GM19351 (cell line): ENCODE data around the gene SCRN2.

Experiments used
- ATAC-seq: cut with Tn5 transposase; IDR thresholded peaks from one replicate; pipeline ENCODE4 v1.9.1; 2021; ENCODE audit warnings: mild to moderate bottlenecking, moderate library complexity; ENCODE audit not compliant: unreplicated experiment

Gene SCRN2

DNA sequence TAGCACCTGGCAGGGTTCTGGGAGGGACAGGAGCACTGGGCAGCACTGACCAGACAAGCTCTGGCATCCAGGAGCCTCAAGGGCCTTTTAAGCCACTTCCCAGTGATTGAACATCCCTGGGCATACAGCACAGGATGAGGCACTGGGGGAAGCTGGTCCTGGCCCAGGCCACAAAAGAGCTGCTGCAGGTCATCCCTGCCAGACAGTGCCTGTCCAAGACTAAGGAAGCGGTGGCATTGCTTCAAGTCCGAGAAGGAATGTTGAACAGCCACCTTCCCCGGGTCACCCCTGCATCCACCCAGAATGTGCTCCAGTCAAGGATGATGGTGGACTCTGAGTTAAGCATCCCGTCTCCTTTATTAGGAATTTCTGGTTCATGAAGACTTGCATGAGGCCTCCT is 18.3 kb downstream of the SCRN2 start:
- ATAC-seq = no peak

DNA sequence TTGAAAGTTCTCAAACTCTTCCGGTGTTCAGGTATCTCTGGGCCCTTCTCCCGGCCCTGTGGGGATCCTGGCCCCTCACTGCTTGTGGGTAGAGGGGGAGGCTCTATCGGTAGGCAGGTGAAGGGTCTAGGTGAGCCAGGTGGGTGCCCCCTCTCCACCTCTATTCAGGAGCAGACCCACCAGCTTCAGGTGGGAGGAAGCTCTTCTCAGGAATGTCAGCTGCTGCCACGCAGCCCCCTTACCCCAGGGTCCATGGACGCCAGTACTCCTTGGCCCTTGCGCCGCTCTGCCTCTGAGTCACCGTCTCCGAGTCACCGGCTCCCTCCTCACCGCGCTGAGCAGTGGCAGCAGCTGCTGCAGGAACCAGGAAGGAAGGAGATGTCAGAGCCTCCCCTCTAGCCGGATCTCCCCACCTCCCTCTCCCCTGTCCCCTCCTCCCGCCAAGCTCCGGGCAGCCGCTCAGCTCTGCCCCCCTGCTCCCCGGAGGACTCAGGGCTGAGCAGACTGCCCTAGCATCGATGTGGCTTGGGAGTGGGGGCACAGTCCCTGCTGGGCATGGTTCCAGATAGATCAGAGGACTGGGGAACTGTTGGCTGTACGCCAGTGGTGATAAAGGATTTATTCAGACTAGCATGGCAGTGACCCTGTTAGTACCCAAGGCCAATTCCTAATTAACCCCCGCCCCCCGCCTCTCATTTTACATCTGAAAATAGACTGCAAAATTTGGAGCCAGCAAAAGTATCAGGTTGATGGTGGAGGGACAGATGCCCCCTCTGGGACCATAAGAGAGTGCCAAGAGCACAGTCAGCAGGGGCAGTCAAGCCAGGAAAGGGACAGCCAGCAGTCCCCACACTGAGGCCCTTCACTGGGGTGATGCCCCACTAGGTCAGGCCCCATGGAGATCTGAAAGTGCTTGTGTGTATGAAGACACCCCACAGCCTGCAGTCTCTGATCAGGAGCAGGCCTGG is 19.4 kb downstream of the SCRN2 start, which contains the start of gene OSBPL7:
Gene OSBPL7 (minus strand): TSS at position 371 of the 968 bp plus-strand sequence. CDS start 1,516 bp downstream, outside the sequence.
- ATAC-seq = peak; percentile 69

DNA sequence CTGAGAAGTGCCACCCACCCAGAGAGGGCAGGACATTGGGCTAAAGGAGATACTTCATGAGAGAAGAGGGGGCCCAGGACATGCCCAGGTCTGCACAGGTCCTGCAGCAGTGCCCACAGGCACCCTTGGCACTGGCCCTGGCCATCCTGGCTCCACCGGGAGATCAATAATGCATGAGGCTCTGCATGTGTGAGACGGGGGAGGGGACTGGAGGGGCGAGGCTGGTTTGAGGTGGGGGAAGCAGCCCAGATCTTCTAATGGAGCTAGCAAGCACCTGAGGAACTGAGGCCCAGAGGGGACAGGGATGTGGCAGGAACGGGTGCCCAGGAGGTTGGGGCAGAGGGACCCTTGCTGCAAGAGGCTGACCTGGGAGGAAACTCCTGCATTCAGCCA is 20.0 kb downstream of the SCRN2 start:
- ATAC-seq = no peak

DNA sequence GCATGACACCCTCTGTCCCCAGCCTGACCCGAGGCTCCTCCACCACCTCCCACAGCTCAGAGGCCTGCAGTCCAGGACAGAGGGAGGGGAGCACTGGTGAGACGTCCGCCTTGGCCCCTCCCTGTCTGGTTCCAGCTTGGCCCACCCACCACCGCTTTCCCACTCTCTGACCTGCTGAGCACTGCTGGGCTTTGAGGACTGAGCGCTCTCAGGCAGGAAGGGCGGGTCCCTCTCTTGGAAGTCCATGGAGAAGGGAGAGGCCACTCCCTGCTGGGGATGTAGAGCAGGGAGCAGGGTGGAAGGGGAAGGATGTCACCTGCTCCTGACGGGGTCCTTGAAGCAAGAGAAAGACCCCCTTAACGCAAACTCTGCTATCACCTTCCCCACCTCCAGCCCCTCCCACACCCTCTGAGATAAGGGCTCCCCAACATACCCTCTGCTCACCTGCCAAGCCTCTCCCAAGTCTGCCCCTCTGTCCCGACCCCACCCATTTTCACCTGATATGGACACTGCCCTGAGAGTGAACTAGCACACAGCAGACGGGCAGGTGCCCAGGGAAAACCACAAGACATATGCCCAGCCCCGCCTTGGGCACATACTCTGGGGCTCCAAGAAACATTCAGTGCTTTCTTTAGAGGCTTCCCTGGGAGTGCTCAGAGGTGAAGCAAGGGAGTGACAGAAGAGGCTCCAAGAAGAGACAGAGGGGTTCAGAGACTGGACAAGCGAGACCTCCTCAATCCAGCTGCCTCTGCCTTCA is 20.9 kb downstream of the SCRN2 start:
- ATAC-seq = no peak

DNA sequence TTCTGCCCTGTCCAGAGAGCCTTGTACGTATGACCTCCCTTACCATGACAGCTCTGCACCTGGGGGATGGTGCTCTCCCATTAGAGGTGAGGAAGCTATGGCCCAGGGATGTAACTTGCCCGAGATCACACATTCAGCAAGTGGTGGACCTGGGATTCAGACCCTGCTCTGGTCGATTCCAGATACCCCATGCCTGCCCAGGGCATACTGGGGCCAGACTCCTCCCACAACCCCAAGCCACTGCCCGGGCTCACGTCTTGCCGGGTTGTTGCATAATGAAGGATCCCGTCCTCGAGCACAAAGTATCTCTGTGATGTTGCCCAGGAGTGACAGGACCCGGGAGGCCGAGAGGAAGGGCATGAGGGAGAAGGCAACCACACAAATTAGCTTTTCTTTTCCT is 21.6 kb downstream of the SCRN2 start:
- ATAC-seq = no peak

DNA sequence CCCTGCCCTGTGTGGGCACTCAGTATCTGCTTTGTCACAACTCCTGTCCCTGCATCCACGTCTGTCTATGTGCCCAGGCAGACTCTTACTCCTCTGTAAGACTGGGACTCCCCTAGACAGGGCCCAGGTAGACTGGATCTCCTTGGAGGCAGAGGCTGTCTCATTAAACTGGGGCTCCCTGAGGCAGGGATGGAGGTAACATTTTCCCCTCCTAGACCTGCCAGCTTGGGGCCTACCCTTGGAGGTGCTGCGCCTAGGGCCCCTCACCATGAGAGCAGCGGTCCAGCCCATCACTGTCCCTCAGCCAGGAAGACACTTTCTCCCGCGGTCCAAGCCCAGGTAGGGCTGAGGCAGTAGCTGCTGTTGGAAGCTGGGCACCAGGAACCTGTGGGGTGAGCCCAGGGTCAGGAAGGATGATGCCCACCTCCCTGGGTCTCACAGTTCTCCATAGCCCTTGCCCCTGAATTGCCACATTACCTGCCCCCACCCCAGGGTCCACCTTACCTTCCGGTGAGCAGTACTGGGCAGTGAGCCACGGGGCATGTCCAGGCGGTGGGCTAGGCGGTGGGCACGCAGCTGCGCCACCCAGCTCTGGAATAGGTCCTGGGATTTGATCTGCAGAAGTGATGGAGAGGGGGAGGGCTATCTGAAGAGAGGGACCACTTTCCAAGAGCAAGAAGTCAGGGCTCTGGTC is 22.9 kb downstream of the SCRN2 start:
- ATAC-seq = no peak

DNA sequence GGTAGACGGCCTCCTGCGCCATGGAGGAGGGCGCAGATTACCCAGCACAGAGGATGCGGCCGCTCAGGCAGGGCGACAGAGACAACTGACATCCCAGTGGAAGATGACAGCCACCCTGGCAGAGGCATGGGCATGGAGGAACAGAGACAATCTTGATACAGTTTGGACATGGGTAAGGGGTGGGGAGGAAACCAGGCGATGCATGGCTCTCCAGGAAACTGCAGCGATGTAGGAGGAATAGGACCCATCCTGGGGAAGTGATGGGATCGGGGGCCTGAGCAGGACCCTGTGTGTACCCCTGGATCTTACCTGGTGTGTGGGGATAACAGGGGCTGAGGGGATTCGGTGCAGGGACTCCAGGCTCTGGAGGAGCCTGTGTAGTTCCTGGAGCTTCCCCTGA is 24.1 kb downstream of the SCRN2 start:
- ATAC-seq = no peak

DNA sequence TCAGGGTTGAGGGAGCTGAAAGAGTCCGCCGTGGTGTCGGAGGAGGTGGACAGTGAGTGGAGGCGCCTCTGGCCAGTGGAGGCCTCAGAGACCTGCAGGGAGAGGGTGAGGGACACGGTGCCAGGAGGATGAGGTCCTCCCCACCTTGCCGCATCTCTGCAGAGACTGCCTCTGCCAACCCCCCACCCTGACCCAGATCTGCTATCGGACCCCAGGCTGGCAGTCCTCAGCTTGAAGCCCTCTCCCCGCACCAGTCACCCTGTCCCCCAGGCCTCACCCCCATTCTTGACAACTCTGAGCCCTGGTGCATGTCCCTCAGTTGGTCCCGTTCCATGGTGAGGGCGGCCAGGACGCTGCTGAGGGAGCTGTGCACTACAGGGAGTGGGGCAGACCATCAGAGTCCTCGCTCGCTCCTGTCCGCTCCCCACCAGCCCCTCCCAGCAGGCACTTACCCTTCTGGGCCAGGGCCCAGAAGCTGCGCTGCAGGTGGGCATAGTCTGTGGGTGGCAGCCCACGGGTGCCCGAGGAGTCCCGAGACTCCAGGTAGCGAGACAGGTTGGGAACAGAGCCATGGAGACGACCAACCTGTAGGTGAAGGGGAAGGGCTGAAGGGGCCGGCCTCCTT is 24.9 kb downstream of the SCRN2 start:
- no peak for ATAC-seq

DNA sequence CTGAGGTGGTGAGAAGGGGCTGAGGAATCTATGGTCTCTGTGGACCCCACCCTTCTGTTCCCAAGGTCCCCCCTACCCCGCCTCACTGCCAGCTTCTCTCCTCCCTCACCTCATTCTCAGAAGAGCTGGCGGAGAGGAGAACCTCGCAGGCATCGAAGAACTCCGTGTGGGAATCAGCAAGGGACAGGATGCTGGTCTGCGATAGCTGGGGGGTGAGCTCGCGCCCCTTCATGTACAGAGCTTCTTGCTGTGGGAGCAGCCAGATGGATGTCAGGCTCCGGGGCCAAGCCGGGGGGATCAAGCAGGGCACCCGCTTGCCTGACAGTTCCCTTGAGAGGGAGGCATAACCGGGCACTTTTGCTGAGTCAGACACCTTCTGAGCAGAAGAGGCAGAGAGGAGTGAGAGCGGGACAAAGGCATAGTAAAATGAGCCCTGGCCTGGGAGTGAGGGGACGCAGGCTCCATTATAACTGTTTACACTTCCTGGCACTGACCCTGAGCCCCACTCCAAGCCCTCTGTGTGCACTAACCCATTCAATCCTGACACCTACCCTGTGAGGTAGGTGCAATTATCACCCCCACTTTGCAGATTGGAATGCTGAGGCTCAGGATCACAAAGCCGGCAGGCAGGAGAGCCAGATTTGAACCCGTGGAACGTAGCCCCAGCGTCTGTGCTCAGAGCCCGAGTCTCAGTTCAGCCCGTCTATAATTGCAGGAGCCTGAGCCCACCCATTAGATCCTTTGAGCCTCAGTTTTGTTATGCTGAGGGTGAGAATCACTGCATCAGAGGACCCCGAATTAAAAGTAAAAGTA is 25.8 kb downstream of the SCRN2 start:
- no peak for ATAC-seq

DNA sequence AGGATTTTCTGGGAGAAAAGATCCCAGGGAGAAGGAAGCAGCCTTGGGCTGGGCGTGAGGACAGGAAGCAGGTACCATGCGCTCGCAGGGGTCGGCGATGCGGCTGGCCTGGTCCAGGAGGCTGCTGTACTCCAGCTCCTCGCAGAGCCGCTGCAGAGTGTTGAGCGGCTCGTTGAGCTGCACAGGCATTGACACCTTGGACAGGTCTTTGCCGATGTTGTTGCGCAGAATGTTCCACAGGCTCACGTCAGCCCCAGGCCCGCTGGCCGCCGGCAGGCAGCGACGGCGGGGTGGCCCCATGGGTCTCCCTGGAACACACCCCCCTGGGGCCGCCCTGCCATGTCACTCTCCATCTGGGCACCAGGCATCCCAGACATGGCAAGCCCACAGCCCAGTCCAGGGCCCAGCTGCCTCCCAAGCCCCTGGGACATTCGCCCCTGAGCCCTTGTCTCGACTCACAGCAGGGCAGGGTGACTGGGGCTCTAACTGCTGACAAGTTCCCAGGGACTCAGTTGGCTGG is 27.5 kb downstream of the SCRN2 start:
- no peak for ATAC-seq

DNA sequence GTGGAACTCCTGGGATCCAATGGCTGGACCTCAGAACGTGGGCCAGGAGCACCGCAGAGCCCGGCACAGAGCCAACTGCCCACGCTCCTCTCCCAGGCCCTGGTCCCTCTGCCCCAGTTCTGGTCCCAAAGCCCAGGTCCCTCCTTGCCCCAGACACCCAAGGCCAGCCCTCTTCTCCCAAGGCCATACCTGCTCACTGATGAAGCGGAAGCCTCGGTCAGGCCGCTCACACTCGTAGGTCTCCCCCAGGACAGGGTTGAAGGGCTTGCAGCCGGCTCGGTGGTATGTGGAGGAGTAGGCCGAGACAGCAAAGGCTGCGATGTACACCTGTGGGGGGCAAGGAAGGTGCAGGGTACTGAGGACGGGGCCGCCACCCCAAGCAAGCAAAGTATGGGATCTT is 28.0 kb downstream of the SCRN2 start:
- ATAC-seq = no peak

DNA sequence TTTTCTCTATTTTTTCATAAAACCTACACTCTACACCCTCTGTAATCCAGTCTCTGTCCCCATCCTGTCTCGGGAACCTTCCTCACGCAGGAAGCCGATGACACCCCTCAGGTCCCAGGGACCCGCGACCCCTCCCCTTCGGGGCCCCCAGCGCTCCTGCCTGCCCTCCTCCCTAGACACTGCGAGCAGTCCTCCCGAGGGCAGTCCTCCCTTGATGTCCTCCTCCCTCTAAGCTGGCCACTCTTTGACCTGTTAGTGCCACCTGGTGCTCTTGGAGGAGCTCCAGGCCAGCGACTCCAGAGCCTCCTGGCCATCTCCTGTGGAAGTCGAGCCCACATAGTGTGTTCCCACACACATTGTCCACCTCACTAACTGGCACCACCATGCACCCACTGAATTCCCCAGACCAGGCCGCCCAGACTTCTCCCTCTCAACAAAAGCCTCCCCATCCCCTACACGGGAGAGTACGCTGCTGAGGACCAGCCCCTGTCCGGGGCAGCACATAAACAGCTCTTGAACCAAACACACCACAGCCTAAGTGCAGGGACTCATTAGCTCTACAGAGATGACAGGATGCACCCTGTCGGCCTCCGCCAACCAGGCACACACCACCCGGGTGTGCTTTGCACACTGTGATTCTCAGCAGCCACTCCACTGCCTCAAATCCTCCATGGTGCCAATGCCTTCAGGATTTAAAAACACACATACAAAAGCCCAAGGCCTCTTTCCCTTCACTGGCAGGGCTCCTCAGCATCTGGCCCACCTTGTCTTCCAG is 28.7 kb downstream of the SCRN2 start:
- ATAC-seq = no peak

DNA sequence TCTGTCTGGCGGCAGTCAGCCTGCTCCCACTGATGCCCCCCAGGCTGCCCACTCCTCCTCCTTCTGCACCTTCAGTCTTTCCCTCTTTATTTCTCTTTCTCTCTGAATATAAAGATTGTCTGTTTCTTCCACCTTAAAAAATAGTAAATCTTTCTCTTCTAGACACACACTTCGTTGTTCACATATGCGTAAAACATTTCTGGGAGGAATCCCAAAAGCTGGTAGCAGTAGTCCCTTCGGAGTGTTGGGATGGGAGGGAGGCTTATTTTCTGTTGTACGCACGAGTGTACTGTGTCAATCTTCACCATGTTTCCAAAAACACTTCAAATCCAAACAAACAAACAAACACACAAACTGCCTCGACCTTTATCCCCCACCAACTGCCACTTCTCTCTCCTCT is 29.4 kb downstream of the SCRN2 start:
- no peak for ATAC-seq

DNA sequence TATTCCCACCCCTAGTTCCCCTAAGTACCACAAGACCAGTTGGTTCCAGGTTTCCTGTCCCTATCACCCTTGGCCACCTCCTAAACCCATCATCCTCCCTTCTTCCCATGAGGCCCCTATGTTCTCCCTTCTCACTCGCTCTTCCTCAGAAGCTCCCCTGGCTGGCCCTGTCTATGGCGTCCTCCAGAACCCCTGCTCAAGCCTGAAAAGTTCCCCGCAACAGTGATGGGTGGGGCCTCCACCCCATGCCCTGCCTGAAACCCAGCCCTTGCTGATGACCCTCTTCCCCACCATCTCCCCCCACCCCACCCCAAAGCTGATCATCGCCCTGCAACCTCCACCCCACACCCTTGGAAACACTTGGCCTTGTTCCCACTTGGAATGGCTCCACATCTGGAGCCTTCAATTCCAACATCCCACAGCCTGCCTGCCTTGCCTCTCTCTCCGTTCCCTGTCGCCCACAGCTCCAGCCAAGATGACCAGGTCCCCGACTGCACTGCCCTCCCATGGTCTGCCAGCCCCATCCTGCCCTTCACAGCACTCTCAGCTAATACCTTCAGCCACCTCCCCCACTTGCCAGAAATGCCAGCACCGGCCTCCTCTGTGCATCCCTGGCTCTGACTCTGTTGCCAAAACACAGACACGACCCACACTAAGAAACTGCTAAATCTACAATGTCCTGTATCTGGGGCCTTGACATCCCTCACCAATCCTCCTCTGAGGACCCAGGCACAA is 30.0 kb downstream of the SCRN2 start:
- no peak for ATAC-seq

DNA sequence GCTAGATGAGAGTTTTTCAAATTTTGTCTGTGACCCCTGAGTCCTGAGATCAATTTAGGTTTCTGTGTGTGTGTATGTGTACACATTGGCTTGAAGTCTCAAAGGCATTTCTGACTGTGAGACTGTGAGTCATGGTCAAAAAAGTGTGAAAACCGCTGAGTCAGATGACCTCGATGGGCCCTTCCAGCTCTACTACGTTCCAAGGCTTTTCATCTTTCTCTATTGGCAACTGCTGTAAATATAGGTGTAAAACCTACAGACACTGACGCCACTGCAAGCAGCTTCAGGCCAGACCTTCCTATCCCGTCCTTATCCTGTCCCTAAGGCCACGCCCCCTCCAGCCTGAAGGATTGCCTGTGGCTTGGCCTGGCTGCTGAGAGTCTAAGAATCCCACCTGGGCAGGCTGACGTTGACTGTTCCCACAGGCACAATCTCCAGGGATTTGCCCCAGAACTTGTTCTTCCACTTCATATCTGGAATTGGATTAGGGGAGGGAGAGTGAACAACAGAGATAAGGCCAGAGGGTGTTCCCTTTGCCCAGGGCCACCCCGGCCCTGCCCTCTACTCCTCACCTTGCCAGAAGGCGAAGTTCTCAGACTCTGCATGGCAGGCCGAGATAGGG is 30.8 kb downstream of the SCRN2 start:
- no peak for ATAC-seq

DNA sequence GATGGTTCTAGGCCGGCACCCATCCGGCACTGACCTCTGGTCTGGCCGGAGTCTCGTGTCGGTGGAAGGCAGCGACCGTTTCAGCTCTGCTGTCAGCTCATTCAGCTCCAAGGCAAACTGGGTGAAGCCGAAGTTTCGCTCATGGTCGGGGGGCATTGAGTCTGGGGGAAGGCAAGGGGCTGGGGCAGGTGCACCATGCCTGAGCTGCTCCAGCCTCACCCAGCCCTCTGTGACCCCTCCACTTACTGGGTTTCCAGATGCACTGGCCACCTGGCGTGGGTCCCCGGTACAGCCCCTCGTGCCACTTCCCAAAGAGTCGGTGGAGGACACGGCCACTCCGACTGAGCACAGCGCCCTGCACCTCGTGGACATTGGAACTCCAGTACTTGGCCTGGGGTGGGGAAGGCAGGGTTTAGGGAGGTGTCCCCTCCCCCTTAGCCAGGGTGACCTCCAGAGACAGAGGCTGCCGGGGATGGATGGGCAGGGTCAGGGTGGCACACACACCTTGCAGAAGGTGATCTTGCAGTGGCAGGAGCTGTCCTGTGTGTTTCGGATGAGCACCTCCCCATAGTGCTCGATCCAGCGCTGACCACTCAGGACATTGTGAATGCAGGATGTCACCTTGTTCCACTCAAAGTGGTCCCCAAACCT is 32.1 kb downstream of the SCRN2 start:
- ATAC-seq = no peak

DNA sequence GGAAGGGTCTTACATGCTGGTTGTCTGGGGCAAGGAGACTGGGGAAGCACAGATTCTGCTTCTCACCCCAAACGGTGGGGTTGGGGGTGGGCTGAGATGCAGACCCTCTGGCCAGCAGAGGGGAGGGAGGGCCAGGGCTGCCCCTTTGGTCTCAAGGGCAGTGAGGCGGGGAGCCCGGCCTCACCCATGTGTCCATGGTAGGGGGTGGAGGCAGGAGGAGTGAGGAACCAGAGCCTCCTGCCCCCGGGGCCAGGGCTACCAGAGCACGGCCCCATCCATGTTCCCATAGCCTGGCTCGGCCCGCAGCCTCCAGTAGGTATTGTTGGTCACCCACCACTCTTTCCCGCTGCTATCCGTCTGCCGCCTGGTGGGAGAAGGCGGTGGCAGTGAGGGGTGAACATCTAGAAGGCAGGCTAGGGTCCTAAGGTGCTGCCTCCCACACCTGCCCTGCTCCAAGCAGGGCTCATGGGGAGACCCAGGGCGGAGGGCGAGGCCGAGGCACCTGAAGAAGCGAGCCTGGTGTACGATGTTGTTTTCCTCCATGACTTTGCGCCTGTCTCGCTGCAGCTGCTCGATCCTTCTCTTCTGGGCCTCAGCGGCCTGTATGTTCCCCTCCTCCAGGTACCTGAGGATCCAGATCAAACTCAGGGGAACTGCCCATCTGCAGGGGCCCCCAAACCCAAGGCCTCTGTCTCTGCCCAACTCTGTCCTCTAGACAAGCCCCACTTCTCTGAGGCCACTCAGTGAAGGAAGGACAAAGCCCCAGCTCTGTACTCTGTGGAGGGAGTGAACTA is 32.8 kb downstream of the SCRN2 start:
- ATAC-seq = no peak
